Muscle layer of duodenum (tissue), 2 donors: ENCODE results near the gene IL31.

Experiments
- H3K27ac ChIP-seq: one replicate; pipeline ENCODE4 v1.7.0; 2013; ENCODE audit warnings: mild to moderate bottlenecking, low read length
- H3K27me3 ChIP-seq: one replicate; pipeline ENCODE4 v1.7.0; 2013; ENCODE audit warnings: low read depth, mild to moderate bottlenecking, control low read depth, low read length
- H3K36me3 ChIP-seq, 2 donors: one replicate each; pipeline ENCODE4 v1.7.0; 2013; ENCODE audit warnings: low read length in 2 of 2, control low read depth in 1 of 2, mild to moderate bottlenecking in 1 of 2; ENCODE audit not compliant: insufficient read depth in 2 of 2, control insufficient read depth in 1 of 2
- H3K4me1 ChIP-seq, 2 donors: one replicate each; pipeline ENCODE4 v1.7.0; 2013; ENCODE audit warnings: low read length in 2 of 2, mild to moderate bottlenecking in 2 of 2, control low read depth in 1 of 2, moderate library complexity in 1 of 2; ENCODE audit not compliant: insufficient read depth in 2 of 2, control insufficient read depth in 1 of 2
- H3K4me3 ChIP-seq, 2 donors: one replicate each; pipeline ENCODE4 v1.7.0; 2013; ENCODE audit warnings: low read length in 2 of 2, low read depth in 1 of 2, mild to moderate bottlenecking in 1 of 2
- H3K9me3 ChIP-seq, 2 donors: one replicate each; pipeline ENCODE4 v1.7.0; 2013; ENCODE audit warnings: low read length in 2 of 2, control low read depth in 1 of 2, mild to moderate bottlenecking in 1 of 2; ENCODE audit not compliant: control insufficient read depth in 1 of 2
- donor health status: healthy.

Gene IL31

GRCh38 chr12:122171399-122171798, 2.6 kb downstream of the IL31 start:
- no peak overlapping the region for H3K4me3 ChIP-seq
- H3K27ac ChIP-seq, result no peak overlapping the region
- H3K27me3 ChIP-seq, result no peaks in the 10 kb centered on the region

DNA sequence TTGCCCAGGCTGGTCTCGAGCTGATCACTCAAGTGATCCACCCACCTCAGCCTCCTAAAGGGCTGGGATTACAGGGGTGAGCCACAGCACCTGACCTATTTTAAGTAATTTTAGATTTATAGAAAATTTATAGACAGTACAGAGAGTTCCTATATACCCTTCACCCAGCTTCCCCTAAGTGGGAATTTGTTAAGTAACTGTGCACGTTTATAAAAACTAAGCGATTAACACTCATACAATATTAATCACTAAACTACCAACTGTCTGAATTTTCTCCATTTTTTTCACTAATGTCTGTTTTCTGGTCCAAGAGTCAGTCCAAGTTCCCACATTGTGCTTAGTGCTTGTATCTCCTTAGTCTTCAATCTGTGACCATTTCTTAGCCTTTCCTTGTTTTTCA, 5.5 kb downstream of the IL31 start:
- Histone ChIP-seq H3K27me3 (no peaks in the 10 kb centered on the region), H3K4me1 (no peaks in the 10 kb centered on the region), H3K36me3 (no peaks in the 10 kb centered on the region), H3K27ac (no peak overlapping the region), H3K4me3 (no peak overlapping the region), H3K9me3 (no peaks in the 10 kb centered on the region)

More at GRCh38 chr12:122171399-122171798, 2.6 kb downstream of the IL31 start:
- Histone ChIP-seq H3K9me3 (no peaks in the 10 kb centered on the region), H3K36me3 (no peaks in the 10 kb centered on the region), H3K4me1 (no peaks in the 10 kb centered on the region)

- Histone ChIP-seq H3K4me1 (no peaks in the 10 kb centered on the region), H3K27me3 (no peaks in the 10 kb centered on the region), H3K9me3 (no peaks in the 10 kb centered on the region), H3K36me3 (no peaks in the 10 kb centered on the region), H3K4me3 (no peak overlapping the region), H3K27ac (no peak overlapping the region)
These were observed 6.6 kb downstream of the IL31 start for GRCh38 chr12:122167356-122167925.

GRCh38 chr12:122166422-122167349, 7.3 kb downstream of the IL31 start:
- no peaks in the 10 kb centered on the region for H3K9me3 ChIP-seq
- no peaks in the 10 kb centered on the region for H3K36me3 ChIP-seq
- H3K27ac ChIP-seq, result no peak overlapping the region

GRCh38 chr12:122162976-122163375, 11.0 kb downstream of the IL31 start:
- Histone ChIP-seq H3K36me3 (no peaks in the 10 kb centered on the region), H3K9me3 (no peaks in the 10 kb centered on the region), H3K27me3 (no peaks in the 10 kb centered on the region), H3K4me3 (no peak overlapping the region), H3K4me1 (no peaks in the 10 kb centered on the region), H3K27ac (no peak overlapping the region)

More at GRCh38 chr12:122166422-122167349, 7.3 kb downstream of the IL31 start:
- Histone ChIP-seq H3K4me3 (no peak overlapping the region), H3K27me3 (no peaks in the 10 kb centered on the region), H3K4me1 (no peaks in the 10 kb centered on the region)

DNA sequence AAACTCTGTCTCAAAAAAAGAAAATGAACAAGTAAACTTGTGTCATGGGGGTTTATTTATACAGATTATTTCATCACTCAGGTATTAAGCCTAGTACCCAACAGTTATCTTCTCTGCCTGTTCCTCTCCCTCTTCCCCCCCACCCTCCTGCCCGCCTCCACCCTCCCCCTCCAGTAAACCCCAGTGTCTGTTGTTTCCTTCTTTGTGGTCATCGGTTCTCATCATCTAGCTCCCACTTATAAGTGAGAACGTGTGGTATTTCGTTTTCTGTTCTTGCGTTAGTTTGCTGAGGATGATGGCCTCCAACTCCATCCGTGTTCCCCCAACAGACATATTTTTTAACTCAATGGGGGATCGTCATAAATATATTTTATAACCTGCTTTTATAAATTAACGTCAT, 12.3 kb downstream of the IL31 start:
- Histone ChIP-seq H3K4me1 (no peaks in the 10 kb centered on the region), H3K9me3 (no peaks in the 10 kb centered on the region), H3K36me3 (no peaks in the 10 kb centered on the region), H3K27me3 (no peaks in the 10 kb centered on the region), H3K27ac (no peak overlapping the region), H3K4me3 (no peak overlapping the region)

DNA sequence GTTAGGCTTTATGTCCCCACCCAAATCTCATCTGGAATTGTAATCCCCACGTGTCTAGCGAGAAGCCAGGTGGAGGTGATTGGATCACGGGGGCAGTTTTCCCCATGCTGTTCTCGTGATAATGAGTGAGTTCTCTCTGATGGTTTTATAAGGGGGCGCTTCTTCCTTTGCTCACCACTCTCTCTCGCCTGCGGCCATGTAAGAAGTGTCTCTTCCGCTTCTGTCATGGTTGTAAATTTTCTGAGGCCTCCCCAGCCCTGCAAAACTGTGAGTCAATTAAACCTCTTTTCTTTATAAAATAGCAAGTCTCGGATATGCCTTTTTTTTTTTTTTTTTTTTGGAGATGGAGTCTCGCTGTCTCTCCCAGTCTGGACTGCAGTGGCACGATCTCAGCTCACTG, 13.3 kb downstream of the IL31 start:
- Histone ChIP-seq H3K27ac (no peak overlapping the region), H3K36me3 (no peaks in the 10 kb centered on the region), H3K27me3 (no peaks in the 10 kb centered on the region), H3K4me3 (no peak overlapping the region), H3K9me3 (no peaks in the 10 kb centered on the region), H3K4me1 (no peaks in the 10 kb centered on the region)

DNA sequence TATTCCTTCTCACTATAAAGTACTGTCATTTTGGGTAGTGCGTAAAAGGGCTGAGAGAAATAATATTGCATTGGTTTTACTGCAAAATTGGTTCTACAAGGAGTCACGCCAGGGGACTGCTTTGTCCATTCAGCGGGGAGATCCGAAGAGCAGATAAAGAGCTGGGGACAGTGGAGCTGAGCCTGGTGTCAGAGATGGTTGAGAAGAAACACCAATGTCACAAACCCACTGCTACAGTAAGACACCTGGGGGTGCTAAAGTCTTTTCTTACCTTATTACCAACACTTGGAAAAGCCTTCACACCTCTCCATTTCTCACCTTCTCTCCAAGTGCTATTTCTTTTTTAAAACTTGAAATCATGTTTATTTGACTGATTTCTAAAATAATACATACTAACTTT, 14.1 kb downstream of the IL31 start:
- H3K9me3 ChIP-seq, result no peaks in the 10 kb centered on the region
- no peak overlapping the region for H3K27ac ChIP-seq
- H3K4me3 ChIP-seq, result no peak overlapping the region

DNA sequence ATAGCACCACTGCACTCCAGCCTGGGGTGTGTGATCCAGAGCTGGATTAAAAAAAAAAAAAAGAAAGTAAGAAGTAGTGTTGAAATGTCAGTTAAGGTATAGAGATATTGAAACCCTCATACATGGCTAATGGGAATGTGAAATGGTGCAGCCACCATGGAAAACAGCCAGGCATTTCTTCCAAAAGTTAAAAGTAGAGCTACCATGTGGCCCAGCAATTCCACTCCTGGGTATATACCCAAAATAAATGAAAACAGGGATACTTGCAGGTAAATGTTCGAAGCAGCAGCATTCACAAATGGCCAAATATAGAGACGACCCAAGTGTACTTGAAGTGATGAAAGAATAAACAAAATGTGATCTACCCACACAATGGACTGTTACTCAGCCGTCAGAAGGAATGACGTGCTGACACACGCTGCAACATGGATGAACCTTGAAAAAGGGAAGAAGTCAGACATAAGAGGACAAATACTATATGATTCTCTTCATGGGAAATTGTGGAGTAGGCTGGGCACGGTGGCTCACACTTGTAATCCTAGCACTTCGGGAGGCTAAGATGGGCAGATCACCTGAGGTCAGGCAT, 15.2 kb downstream of the IL31 start:
- H3K27ac ChIP-seq, result no peak overlapping the region

More for the DNA sequence above, 14.1 kb downstream of the IL31 start:
- H3K36me3 ChIP-seq, result no peaks in the 10 kb centered on the region
- no peaks in the 10 kb centered on the region for H3K27me3 ChIP-seq
- no peaks in the 10 kb centered on the region for H3K4me1 ChIP-seq

GRCh38 chr12:122155705-122156104, 18.3 kb downstream of the IL31 start:
- no peak overlapping the region for H3K27ac ChIP-seq

More for the DNA sequence above, 15.2 kb downstream of the IL31 start:
- no peak overlapping the region for H3K4me3 ChIP-seq
- H3K27me3 ChIP-seq, result no peaks in the 10 kb centered on the region
- H3K4me1 ChIP-seq, result no peaks in the 10 kb centered on the region
- no peaks in the 10 kb centered on the region for H3K9me3 ChIP-seq
- no peaks in the 10 kb centered on the region for H3K36me3 ChIP-seq

DNA sequence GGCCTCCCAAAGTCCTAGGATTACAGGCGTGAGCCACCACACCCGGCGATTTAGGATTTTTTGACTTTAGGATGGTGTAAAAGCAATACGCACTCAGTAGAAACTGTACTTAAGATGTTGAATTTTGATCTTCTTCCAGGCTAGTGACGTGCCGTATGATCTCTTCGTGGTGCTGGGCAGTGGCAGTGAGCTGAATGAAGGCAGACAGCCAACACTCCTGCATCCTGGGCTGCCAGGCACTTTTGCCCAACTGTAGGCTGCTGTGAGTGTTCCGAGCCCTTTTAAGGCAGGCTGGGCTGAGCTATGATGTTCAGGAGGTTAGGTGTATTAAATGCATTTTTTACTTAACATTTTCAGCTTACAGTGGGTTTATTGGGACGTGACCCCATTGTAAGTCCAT, 21.3 kb downstream of the IL31 start:
- Histone ChIP-seq H3K36me3 (no peaks in the 10 kb centered on the region), H3K27me3 (no peaks in the 10 kb centered on the region), H3K4me3 (no peak overlapping the region), H3K9me3 (no peaks in the 10 kb centered on the region), H3K4me1 (peaks cover 0 to 12% of the 10 kb centered on the region in 2 donors), H3K27ac (no peak overlapping the region)

More at GRCh38 chr12:122155705-122156104, 18.3 kb downstream of the IL31 start:
- no peak overlapping the region for H3K4me3 ChIP-seq
- no peaks in the 10 kb centered on the region for H3K9me3 ChIP-seq
- no peaks in the 10 kb centered on the region for H3K36me3 ChIP-seq
- H3K27me3 ChIP-seq, result no peaks in the 10 kb centered on the region
- H3K4me1 ChIP-seq, result no peaks in the 10 kb centered on the region
